CD14-positive monocyte (primary cell): Measurements from ENCODE around the gene TLK2. TPM values are rescaled to one million over a fixed set of nuclear protein-coding genes. Genes with fewer than 3 reads are reported as not detected.

Source experiments
- DNase-seq, 3 donors: peaks; one replicate each; pipeline ENCODE4 v3.0.0-alpha.2; 2011 to 2022
- H2AFZ ChIP-seq: 2 replicates; pipeline ENCODE4 v1.6.0; 2012; ENCODE audit warnings: mild to moderate bottlenecking, low read depth, low read length, inconsistent platforms; ENCODE audit not compliant: insufficient read depth, poor library complexity, severe bottlenecking
- H3K27ac ChIP-seq, 2 donors: 1 replicate in 1 of 2; 2 replicates in 1 of 2; pipeline ENCODE4 v1.5.1; 2012 to 2013; ENCODE audit warnings: low read length in 2 of 2, control low read depth in 1 of 2, inconsistent platforms in 1 of 2, low read depth in 1 of 2, mild to moderate bottlenecking in 1 of 2
- H3K27me3 ChIP-seq, 2 donors: one replicate each; pipeline versions ENCODE4 v1.6.0 to v1.6.1; 2011 to 2013; ENCODE audit warnings: low read length in 2 of 2; ENCODE audit not compliant: control insufficient read depth in 2 of 2, insufficient read depth in 2 of 2
- H3K36me3 ChIP-seq, 2 donors: replicated peaks in 1 of 2; 1 replicate in 1 of 2; 2 replicates in 1 of 2; pipeline versions ENCODE4 v1.5.1 to v1.6.1; 2012 to 2013; ENCODE audit warnings: low read length in 2 of 2, control low read depth in 1 of 2, inconsistent platforms in 1 of 2, mild to moderate bottlenecking in 1 of 2; ENCODE audit not compliant: insufficient read depth in 2 of 2, control insufficient read depth in 1 of 2
- H3K4me1 ChIP-seq, 2 donors: 1 replicate in 1 of 2; 2 replicates in 1 of 2; pipeline versions ENCODE4 v1.5.1 to v1.6.1; 2012 to 2013; ENCODE audit warnings: low read length in 2 of 2, control low read depth in 1 of 2, inconsistent platforms in 1 of 2, mild to moderate bottlenecking in 1 of 2, moderate library complexity in 1 of 2; ENCODE audit not compliant: insufficient read depth in 2 of 2, control insufficient read depth in 1 of 2
- H3K4me2 ChIP-seq: replicated peaks from 2 replicates; pipeline ENCODE3; 2012; ENCODE audit warnings: low read length, moderate library complexity, mild to moderate bottlenecking; ENCODE audit not compliant: poor library complexity, severe bottlenecking; ENCODE audit errors: extremely low read depth
- H3K4me3 ChIP-seq, 3 experiments: fragments of 200-600 bp in 1 of 3; sonication (generic) in 1 of 3; replicated peaks in 1 of 3; 1 replicate in 2 of 3; 2 replicates in 1 of 3; pipeline ENCODE4 v1.5.1; 2011 to 2013; ENCODE audit warnings: low read length in 3 of 3, mild to moderate bottlenecking in 3 of 3, control low read depth in 2 of 3, low read depth in 2 of 3, inconsistent platforms in 1 of 3, moderate library complexity in 1 of 3
- H3K79me2 ChIP-seq: 2 replicates; pipeline ENCODE4 v1.6.0; 2012; ENCODE audit warnings: mild to moderate bottlenecking, control low read depth, inconsistent platforms, low read length, moderate library complexity; ENCODE audit not compliant: insufficient read depth
- H3K9ac ChIP-seq: 2 replicates; pipeline ENCODE4 v1.6.0; 2017; ENCODE audit warnings: low read length, mild to moderate bottlenecking; ENCODE audit not compliant: insufficient read depth, poor library complexity, severe bottlenecking
- H3K9me3 ChIP-seq, 2 donors: replicated peaks in 1 of 2; 1 replicate in 1 of 2; 2 replicates in 1 of 2; pipeline versions ENCODE4 v1.5.1 to v1.6.1; 2012 to 2013; ENCODE audit warnings: low read length in 2 of 2, control low read depth in 1 of 2; ENCODE audit not compliant: control insufficient read depth in 1 of 2, insufficient read depth in 1 of 2
- H4K20me1 ChIP-seq: 2 replicates; pipeline ENCODE4 v1.6.0; 2012; ENCODE audit warnings: mild to moderate bottlenecking, low read length, control low read depth, moderate library complexity; ENCODE audit not compliant: insufficient read depth
- H3K27ac Mint-ChIP-seq, 7 donors: one replicate each; pipeline ENCODE4 v1.8.0; 2020; ENCODE audit warnings: mild to moderate bottlenecking in 7 of 7, mixed read lengths in 7 of 7, moderate library complexity in 6 of 7, inconsistent platforms in 2 of 7
- H3K27me3 Mint-ChIP-seq, 3 donors: one replicate each; pipeline ENCODE4 v1.8.0; 2021 to 2022; ENCODE audit warnings: low read depth in 3 of 3, mild to moderate bottlenecking in 3 of 3, mixed read lengths in 3 of 3, moderate library complexity in 3 of 3, inconsistent platforms in 1 of 3
- H3K36me3 Mint-ChIP-seq, 2 donors: one replicate each; pipeline ENCODE4 v1.8.0; 2020; ENCODE audit warnings: mixed read lengths in 2 of 2, inconsistent platforms in 1 of 2, mild to moderate bottlenecking in 1 of 2
- H3K4me1 Mint-ChIP-seq: one replicate; pipeline ENCODE4 v1.8.0; 2020; ENCODE audit warnings: mild to moderate bottlenecking, mixed read lengths
- H3K4me3 Mint-ChIP-seq, 2 donors: one replicate each; pipeline ENCODE4 v1.8.0; 2020; ENCODE audit warnings: mild to moderate bottlenecking in 2 of 2, mixed read lengths in 2 of 2, moderate library complexity in 1 of 2
- H3K9me3 Mint-ChIP-seq, 7 donors: one replicate each; pipeline ENCODE4 v1.8.0; 2020 to 2022; ENCODE audit warnings: mixed read lengths in 7 of 7, mild to moderate bottlenecking in 6 of 7, moderate library complexity in 6 of 7, inconsistent platforms in 2 of 7
- CTCF ChIP-seq: fragments of 200-600 bp; IDR thresholded peaks from one replicate; pipeline ENCODE4 v1.8.0; 2022; ENCODE audit warnings: antibody characterized with exemption, mild to moderate bottlenecking
- WGBS: methylation state at CpG from one replicate; pipeline ENCODE4 v1.1.5; 2013; ENCODE audit warnings: missing lambda C conversion rate; ENCODE audit not compliant: insufficient coverage; 5-methylcytosine and 5-hydroxymethylcytosine counted together
- intact Hi-C, 2 donors: fragments of 100-400 bp; cut with micrococcal nuclease; formaldehyde crosslinking; loops; one replicate each; pipeline versions ENCODE4 v1.15.0 to v1.15.1; 2023
- polyA plus RNA-seq, 3 donors: library from polyadenylated mRNA; depleted of rRNA in 1 of 3; unstranded in 2 of 3; stranded (reverse) in 1 of 3; fragments of 300-500 nt in 2 of 3; fragments of >200 nt in 1 of 3; fragmentation: Illumina TruSeq in 2 of 3; gene quantifications; 1 replicate in 2 of 3; 2 replicates in 1 of 3; pipeline ENCODE4 v1.2.3, GENCODE V29; 2012 to 2021

TLK2 gene
- polyA plus RNA-seq, 3 donors = 4.0 to 28.2 (median 4.3) TPM

GRCh38 chr17:62580947-62581346 is 102.3 kb downstream of the TLK2 start:
- H3K4me1 ChIP-seq = no peaks in the 10 kb centered on the region
- no peak overlapping the region for H3K27ac Mint-ChIP-seq
- H3K27ac ChIP-seq = no peak overlapping the region
- no peaks in the 10 kb centered on the region for H3K27me3 ChIP-seq
- no peaks in the 10 kb centered on the region for H3K4me1 Mint-ChIP-seq
- TF ChIP-seq CTCF = no peak
- H3K79me2 ChIP-seq = no peaks in the 10 kb centered on the region
- 100% methylated on average over 1 of the region's 2 CpGs for WGBS
- H3K4me3 ChIP-seq = no peak overlapping the region
- peaks cover 69 to 89% of the 10 kb centered on the region in 2 donors for H3K36me3 Mint-ChIP-seq
- no peaks in the 10 kb centered on the region for H3K9me3 ChIP-seq
- no peak overlapping the region for H3K4me2 ChIP-seq
- H3K27me3 Mint-ChIP-seq = peaks cover 0 to 4% (median 0%) of the 10 kb centered on the region in 3 donors
- H2AFZ ChIP-seq = no peak overlapping the region
- H3K4me3 Mint-ChIP-seq = no peak overlapping the region
- peaks cover 68 to 98% of the 10 kb centered on the region in 2 donors for H3K36me3 ChIP-seq
- no peaks in the 10 kb centered on the region for H4K20me1 ChIP-seq
- no peaks in the 10 kb centered on the region for H3K9me3 Mint-ChIP-seq
- intact Hi-C loops = no loop called here
- H3K9ac ChIP-seq = no peak overlapping the region
- DNase-seq = no peak

DNA sequence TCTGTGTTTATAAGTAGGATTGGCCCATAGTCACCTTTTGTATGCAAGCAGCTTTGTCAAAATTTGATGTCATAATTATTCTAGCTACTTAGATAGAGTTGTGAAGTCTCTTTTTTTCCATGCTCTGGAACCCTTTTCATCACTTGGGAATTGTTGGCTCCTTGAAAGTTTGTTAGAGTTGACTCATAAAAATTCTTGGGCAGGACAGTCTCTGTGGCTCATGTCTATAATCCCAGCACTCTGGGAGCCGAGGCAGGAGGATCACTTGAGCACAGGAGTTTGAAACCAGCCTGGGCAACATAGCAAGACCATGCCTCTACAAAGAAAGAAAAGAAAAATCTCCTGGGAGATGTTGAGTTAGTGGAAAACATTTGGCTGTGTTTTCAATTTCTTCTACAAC is 103.1 kb downstream of the TLK2 start:
- peak overlapping the region in 4 of 7 donors; percentile 21 to 68 (median 46) for H3K27ac Mint-ChIP-seq
- H3K36me3 Mint-ChIP-seq = peaks cover 70 to 89% of the 10 kb centered on the region in 2 donors

More for the DNA sequence above, 103.1 kb downstream of the TLK2 start:
- Histone ChIP-seq H3K9me3 (no peaks in the 10 kb centered on the region), H4K20me1 (no peaks in the 10 kb centered on the region), H3K4me1 (no peaks in the 10 kb centered on the region), H3K9ac (no peak overlapping the region), H3K36me3 (peaks cover 66 to 98% of the 10 kb centered on the region in 2 donors), H3K4me2 (no peak overlapping the region), H3K27ac (no peak overlapping the region), H3K27me3 (no peaks in the 10 kb centered on the region), H3K4me3 (no peak overlapping the region), H3K79me2 (no peaks in the 10 kb centered on the region), H2AFZ (no peak overlapping the region)
- TF ChIP-seq CTCF = no peak
- DNase-seq = no peak
- Mint-ChIP-seq H3K9me3 (no peaks in the 10 kb centered on the region), H3K27me3 (peaks cover 0 to 4% (median 0%) of the 10 kb centered on the region in 3 donors), H3K4me1 (no peaks in the 10 kb centered on the region), H3K4me3 (no peak overlapping the region)
- intact Hi-C loops = no loop called here
- 100% methylated on average over 1 of the region's 1 CpG for WGBS
